NCI-H82 (cell line): ENCODE data around the gene PDE4A.
"Not testable (repeated sequence)": the region's sequence is repeated elsewhere in the genome, so short reads cannot be mapped to it uniquely, and the experiment has no call there.

Experiments used
- DNase-seq: peaks from one replicate; lab custom pipeline; 2025; lab: John Stamatoyannopoulos, UW

Gene PDE4A

GRCh38 chr19:10462042-10462441, 41.7 kb downstream of the PDE4A start:
- not testable (repeated sequence) for DNase-seq

GRCh38 chr19:10462557-10462956, 42.2 kb downstream of the PDE4A start:
- no peak for DNase-seq

GRCh38 chr19:10464456-10464855, 44.1 kb downstream of the PDE4A start:
- no peak for DNase-seq

GRCh38 chr19:10467104-10467706, 46.9 kb downstream of the PDE4A start:
- DNase-seq = no peak

GRCh38 chr19:10468133-10468532, 47.8 kb downstream of the PDE4A start:
- no peak for DNase-seq

DNA sequence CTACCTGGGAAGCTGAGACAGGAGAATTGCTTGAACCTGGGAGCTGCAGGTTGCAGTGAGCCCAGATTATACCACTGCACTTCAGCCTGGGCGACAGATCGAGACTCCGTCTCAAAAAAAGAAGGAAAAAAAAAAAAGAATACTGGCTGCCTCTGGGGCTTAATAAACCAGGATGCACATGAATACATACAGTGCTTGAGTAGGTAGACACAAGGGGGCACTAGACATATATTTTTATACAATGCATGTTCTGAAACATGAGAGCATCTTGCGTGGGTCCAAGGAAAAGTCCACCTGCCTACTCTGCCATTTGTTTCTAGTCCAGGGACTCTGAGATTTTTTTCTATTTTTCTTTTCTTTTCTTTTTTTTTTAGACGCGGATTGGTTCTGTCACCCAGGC, 51.6 kb downstream of the PDE4A start:
- peak; percentile 53 for DNase-seq

DNA sequence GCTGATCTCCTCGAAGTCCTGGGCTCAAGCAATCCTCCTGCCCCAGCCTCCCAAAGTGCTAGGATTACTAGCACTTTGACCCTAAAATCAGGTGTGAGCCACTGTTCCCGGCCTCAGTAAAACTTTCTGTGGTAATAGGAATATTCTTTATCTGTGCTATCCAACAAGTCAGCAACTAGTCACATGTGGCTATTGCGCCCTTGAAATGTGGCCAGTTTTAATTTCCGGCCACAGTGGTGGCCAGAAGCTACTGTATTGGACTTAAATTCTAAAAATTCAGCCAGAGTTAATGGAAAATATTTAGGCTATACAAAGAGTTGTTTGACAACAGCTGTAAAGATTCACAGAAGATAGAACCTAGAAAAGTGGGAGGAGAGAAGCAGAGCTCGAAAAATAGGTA, 52.9 kb downstream of the PDE4A start:
- no peak for DNase-seq

- DNase-seq = peak; percentile 4
These were observed 54.7 kb downstream of the PDE4A start for GRCh38 chr19:10474962-10475451.

GRCh38 chr19:10478476-10478875, 58.1 kb downstream of the PDE4A start:
- no peak for DNase-seq

DNA sequence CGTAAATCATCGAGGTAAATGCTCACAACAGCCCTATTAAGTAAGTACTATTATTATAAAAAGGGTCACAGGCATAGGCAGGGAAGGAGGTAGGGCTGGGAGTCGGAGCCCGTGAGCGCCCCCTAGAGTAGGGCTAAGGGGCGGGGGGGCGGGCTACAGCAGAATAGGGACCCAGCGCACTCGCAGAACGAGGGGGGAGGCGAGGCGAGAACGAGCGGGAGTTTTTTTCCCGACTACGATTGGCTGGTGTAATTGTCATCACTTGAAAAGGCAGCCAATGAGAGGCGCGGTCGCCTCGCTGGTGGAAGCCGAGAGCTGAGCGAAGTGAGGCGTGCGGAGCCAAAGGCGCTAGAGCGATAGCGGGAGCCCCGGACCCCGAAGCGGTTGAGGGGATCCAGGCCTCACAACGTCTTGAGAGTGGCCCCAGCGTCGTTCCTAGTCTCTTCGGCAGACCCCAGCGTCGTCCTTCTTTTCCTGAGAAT, 58.6 kb downstream of the PDE4A start:
- DNase-seq = peak; percentile 96

- no peak for DNase-seq
These were observed 66.2 kb downstream of the PDE4A start for GRCh38 chr19:10486551-10486950.

DNA sequence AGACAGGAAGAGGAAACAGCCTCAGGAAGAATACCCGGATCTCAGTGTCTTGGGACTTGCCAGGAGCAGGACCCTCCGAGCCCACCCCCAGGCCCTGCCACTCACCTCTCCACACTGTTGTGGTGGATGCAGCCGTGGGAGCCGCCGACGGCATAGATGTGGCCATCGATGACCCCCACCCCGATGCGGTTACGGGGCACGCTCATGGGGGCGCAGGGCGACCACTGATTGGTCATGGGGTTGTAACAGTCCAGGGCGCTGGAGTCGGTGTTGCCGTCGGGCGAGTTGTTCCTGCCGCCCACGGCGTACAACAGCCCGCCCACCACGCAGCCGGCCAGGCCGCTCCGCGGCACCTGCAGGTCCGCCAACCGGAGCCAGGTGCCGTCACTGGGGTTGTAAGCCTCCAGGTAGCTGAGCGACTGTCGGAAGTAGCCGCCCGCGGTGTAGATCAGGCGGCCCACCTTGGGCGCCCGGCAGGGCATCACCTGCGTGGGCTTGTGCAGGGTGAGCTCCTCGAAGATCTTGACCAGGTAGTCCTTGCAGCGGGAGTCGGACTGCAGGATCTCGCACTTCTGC, 71.2 kb downstream of the PDE4A start:
- no peak for DNase-seq

DNA sequence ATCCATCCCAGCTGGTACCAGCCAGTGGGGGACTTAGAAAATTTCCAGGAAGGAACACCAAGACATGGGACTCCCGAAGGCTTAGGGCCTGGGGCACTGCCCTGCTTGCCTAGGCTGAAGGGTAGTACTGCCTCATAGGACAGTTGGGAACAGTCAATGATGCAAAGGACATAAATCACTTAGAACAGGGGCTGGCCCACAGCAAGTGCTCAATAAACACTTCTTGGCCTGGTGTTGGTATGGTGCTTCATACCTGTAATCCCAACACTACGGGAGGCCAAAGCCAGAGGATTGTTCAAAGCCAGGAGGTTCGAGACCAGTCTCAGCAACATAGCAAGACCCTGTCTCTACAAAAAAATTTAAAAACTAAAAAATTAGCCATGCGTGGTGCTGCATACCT, 77.0 kb downstream of the PDE4A start:
- no peak for DNase-seq

DNA sequence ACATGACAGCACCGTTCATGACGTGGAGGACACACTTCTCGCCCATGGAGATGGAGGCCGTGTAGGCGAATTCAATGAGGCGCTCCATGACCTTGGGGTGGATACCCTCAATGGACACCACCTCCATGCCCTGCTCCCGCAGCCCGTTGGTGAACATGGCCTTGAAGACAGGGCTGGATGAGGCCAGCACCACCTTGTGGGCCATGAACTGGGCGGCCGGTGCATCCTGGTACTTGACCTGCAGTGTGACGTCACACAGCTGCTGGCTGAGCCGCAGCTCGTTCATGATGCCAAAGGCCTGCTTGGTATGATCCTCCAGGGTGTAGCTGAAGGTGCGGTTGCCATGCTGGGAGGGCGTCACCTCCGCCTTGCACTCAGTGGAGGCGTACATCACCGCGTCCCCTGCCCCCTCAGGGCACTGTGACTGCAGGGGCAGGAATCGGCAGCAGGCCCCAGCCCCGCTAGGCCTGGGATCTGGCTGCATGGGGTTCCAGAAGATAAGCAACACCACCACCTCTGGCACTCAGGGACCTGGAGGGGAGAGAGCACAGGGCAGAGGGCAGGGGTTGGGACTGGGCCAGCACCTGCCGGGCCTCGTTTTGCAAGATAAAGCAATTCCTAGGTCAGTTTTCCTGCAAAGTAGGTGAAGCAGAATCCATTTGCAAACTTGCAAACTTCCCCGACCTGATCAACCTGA, 79.4 kb downstream of the PDE4A start:
- DNase-seq = no peak

DNA sequence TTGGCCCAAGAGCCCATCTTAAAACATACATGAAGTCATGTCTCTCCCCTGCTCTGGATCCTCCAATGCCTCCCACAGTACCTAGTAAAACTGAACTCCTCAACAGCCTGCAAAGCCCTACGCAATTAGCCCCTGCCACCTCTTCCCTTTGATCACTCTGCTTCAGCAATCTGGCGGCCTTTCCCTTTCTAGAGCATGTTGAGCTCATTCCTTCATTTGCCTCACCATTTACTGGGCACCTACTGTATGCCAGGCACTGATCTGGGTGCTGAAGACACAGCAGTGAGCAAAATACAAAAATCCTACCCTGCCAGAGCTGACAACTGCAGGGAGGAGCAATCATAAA, 79.9 kb downstream of the PDE4A start:
- no peak for DNase-seq

DNA sequence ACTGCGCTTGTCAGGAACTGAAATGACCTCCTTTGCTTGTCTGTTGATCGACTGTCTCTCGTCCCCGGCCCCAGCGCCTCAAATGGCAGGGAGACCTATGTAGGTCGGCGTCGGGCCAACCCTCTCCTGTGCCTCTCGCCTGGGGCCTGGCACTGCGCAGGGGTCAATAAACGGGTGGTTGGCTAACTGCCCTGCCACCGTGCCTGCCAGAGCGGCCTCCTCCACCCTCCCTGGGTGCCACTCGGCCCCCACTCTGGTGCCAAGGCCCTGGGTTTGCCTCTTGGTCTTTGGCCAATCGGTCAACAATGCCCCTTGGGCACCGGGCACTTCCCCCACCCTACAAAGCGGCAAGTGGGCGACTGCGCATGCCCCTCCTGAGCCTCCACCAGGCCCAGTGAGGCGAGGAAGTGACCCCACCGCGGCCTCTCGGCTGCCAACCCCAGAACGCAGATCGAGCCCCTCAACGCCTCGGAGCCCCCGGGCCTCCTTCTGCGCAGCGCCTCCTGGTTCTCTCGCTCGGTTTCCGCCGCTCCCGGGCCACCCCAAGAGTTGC, 81.7 kb downstream of the PDE4A start:
- peak; percentile 52 for DNase-seq

DNA sequence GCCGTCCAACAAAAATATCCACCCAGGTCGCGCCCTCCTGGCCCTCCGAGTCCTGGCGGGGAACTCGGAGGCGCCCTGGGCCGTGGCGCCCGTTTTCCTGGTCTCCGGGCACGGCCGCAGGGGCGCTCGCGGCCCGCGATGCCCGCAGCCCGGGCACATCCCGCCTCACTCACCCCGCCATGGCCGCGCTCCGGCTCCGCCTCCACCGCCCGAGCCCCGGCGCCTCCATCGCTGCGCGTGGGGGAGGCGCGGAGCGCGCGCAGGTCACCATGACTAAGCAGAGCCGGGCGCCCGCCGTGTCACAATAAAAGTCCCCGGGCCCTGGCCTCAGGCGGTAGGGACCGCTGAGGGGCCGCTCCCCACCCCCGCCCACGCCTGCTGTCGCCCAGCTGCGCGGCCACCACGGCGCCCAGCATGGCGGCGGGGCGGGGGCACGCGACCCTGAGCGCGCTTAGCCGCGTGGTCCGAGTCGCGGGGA, 82.2 kb downstream of the PDE4A start:
- peak; percentile 96 for DNase-seq

- DNase-seq = peak; percentile 60
These were observed 82.9 kb downstream of the PDE4A start, which contains the start of gene KEAP1 for GRCh38 chr19:10503002-10503789. Gene KEAP1, minus strand, starts transcription at chr19:10503356. Its CDS starts 3,323 bp downstream, at chr19:10500033.

- DNase-seq = peak; percentile 54
These were observed 85.4 kb downstream of the PDE4A start for GRCh38 chr19:10505583-10506229.

- no peak for DNase-seq
These were observed 87.7 kb downstream of the PDE4A start for GRCh38 chr19:10508036-10508435.

DNA sequence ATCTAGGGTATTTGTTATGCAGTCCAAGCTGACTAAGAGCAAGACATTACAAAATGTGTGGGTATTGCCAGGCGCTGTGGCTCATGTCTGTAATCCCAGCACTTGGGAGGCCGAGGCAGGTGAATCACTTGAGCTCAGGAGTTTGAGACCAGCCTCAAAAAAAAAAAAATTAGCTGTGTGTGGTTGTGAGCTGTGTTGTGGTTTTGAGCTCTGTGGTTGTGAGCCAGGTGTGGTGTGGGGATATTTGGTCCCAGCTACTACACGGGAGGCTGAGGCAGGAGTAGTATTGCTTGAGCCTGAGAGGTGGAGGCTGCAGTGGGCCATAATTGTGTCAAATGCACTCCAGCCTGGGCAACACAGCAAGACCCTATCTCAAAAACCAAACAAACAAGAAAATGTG, 88.4 kb downstream of the PDE4A start:
- DNase-seq = no peak
